GM12891 (cell line): ENCODE measurements around the gene SLFN12L.

Experiments
- PAX5 ChIP-seq: IDR thresholded peaks from 2 replicates; pipeline ENCODE4 v1.6.1; 2011; ENCODE audit warnings: low read length, moderate library complexity, mild to moderate bottlenecking; ENCODE audit not compliant: insufficient read depth, severe bottlenecking
- POLR2A ChIP-seq: IDR thresholded peaks from 2 replicates; pipeline ENCODE4 v1.6.1; 2011; ENCODE audit warnings: low read depth, low read length, control low read depth
- POLR2AphosphoS5 ChIP-seq: IDR thresholded peaks from 2 replicates; pipeline ENCODE4 v1.6.1; 2011; ENCODE audit warnings: low read depth, low read length, control low read depth
- POU2F2 ChIP-seq: IDR thresholded peaks from 2 replicates; pipeline ENCODE4 v1.6.1; 2011; ENCODE audit warnings: low read depth, mild to moderate bottlenecking, control low read depth, low read length, moderate library complexity
- TAF1 ChIP-seq: IDR thresholded peaks from 2 replicates; pipeline ENCODE4 v1.6.1; 2011; ENCODE audit warnings: low read depth, low read length, control low read depth

DNA sequence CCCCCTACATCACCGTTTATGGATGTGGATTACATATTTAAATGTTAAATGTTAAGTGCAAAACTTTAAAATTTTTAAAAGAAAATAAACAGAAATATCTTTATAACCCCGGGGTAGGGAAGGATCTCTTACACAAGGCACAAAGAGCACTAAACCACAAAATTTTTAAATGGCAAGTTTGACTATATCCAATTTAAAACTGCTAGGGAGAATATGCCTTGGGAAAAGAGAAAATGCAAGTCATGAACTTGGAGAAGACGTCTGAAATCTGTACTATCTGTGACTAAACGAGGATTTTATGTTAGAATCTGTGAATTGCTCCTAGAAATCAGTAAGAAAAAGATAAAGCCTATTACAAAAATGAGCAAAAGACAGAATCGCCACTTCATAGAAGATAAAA, 60.2 kb downstream of the SLFN12L start:
- TF ChIP-seq POLR2AphosphoS5 = no peak
- TF ChIP-seq POLR2A = no peak
- no peak for TF ChIP-seq POU2F2
- TF ChIP-seq TAF1 = no peak
- no peak for TF ChIP-seq PAX5
